GM21723 (cell line): Measurements from ENCODE around the gene RARB.

Experiments used
- ATAC-seq: cut with Tn5 transposase; IDR thresholded peaks from one replicate; pipeline ENCODE4 v1.9.1; 2021; ENCODE audit warnings: mild to moderate bottlenecking, moderate library complexity; ENCODE audit not compliant: unreplicated experiment

Gene RARB

GRCh38 chr3:25542492-25543039 is 114.5 kb downstream of the RARB start:
- ATAC-seq, result no peak

- ATAC-seq, result no peak
Measured at GRCh38 chr3:25547103-25547502, 119.0 kb downstream of the RARB start.

- ATAC-seq, result no peak
Measured at GRCh38 chr3:25547943-25548674, 120.0 kb downstream of the RARB start.

- no peak for ATAC-seq
Measured at GRCh38 chr3:25548836-25549235, 120.8 kb downstream of the RARB start.

GRCh38 chr3:25552251-25552650 is 124.2 kb downstream of the RARB start:
- no peak for ATAC-seq

GRCh38 chr3:25554376-25554775 is 126.3 kb downstream of the RARB start:
- no peak for ATAC-seq

- ATAC-seq, result no peak
Measured at GRCh38 chr3:25555695-25556437, 127.8 kb downstream of the RARB start.

- no peak for ATAC-seq
Measured at GRCh38 chr3:25556447-25556846, 128.4 kb downstream of the RARB start.

- no peak for ATAC-seq
Measured at GRCh38 chr3:25557694-25558093, 129.6 kb downstream of the RARB start.

- ATAC-seq, result no peak
Measured at GRCh38 chr3:25558121-25558520, 130.1 kb downstream of the RARB start.

GRCh38 chr3:25558796-25559195 is 130.7 kb downstream of the RARB start:
- no peak for ATAC-seq

- ATAC-seq, result no peak
Measured at GRCh38 chr3:25563601-25564000, 135.5 kb downstream of the RARB start.

GRCh38 chr3:25564075-25564474 is 136.0 kb downstream of the RARB start:
- no peak for ATAC-seq

- ATAC-seq, result no peak
Measured at GRCh38 chr3:25565807-25566206, 137.7 kb downstream of the RARB start.

GRCh38 chr3:25566358-25566920 is 138.4 kb downstream of the RARB start:
- no peak for ATAC-seq

- ATAC-seq, result no peak
Measured at GRCh38 chr3:25567388-25567787, 139.3 kb downstream of the RARB start.

- no peak for ATAC-seq
Measured at GRCh38 chr3:25567806-25568524, 139.9 kb downstream of the RARB start.

- ATAC-seq, result no peak
Measured at GRCh38 chr3:25568525-25569078, 140.5 kb downstream of the RARB start.

- ATAC-seq, result no peak
Measured at GRCh38 chr3:25571285-25571684, 143.2 kb downstream of the RARB start.

GRCh38 chr3:25572336-25572735 is 144.3 kb downstream of the RARB start:
- no peak for ATAC-seq

- ATAC-seq, result no peak
Measured at GRCh38 chr3:25572919-25573385, 144.9 kb downstream of the RARB start.
